ENCODE data around the gene SMIM33. TPM values are rescaled to one million over a fixed set of nuclear protein-coding genes. Genes with fewer than 3 reads are reported as not detected.
"Not testable (repeated sequence)": the region's sequence is repeated elsewhere in the genome, so short reads cannot be mapped to it uniquely, and the experiment has no call there.

Gene SMIM33
- total and polyA plus RNA-seq, 8 donors: not detected

DNA sequence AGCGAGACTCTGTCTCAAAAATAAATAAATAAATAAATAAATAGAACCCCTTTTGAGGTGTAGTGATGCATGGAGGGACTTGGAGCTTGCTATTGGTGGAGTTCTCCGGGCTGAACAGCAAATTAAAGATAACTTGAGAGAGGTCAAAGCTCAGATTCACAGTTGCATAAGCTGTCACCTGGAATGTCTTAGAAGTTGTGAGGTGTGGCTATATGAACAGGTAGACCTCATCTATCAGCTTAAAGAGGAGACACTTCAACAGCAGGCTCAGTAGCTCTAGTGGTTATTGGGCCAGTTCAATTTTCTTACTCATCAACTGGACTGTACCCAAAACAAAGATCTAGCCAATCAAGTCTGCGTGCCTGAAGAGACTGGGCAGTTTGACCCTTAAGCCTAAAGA lies 23.5 kb downstream of the SMIM33 start:
- DNase-seq (no peak), ATAC-seq (no peak), FAIRE-seq (no peak)
- intact Hi-C loops (cut with DNase I): no loop called here
- no peaks in the 10 kb centered on the region for H3K9me3 ChIP-seq
- H3K27ac ChIP-seq: no peak overlapping the region
- no peaks in the 10 kb centered on the region for H3K4me1 ChIP-seq
- TF ChIP-seq, protein P1, sequence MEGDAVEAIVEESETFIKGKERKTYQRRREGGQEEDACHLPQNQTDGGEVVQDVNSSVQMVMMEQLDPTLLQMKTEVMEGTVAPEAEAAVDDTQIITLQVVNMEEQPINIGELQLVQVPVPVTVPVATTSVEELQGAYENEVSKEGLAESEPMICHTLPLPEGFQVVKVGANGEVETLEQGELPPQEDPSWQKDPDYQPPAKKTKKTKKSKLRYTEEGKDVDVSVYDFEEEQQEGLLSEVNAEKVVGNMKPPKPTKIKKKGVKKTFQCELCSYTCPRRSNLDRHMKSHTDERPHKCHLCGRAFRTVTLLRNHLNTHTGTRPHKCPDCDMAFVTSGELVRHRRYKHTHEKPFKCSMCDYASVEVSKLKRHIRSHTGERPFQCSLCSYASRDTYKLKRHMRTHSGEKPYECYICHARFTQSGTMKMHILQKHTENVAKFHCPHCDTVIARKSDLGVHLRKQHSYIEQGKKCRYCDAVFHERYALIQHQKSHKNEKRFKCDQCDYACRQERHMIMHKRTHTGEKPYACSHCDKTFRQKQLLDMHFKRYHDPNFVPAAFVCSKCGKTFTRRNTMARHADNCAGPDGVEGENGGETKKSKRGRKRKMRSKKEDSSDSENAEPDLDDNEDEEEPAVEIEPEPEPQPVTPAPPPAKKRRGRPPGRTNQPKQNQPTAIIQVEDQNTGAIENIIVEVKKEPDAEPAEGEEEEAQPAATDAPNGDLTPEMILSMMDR (IDR thresholded peaks at IDR 0.05): no peak
- no peak overlapping the region for H3K4me3 ChIP-seq
- WGBS, 2 donors: 79 to 87% methylated on average over 3 of the region's 3 CpGs
- H3K27me3 ChIP-seq: no peaks in the 10 kb centered on the region
- no peaks in the 10 kb centered on the region for H3K36me3 ChIP-seq

DNA sequence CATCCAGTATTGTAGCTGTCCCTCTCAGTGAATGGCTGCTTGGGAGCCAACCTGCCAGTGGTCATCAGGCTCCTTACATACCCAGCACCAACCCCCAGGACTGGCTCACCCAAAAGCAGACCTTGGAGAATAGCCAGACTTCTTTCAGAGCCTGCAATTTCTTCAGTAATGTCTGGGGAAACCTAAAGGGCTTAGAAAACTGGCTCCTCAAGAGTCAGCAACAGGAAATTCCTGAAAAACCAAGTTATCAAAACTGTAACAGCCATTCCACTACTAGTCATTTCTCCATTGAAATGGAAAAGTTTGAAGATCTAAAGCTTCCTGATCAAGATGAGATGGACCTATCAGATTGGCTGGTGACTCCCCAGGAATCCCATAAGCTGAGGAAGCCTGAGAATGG lies 24.0 kb downstream of the SMIM33 start:
- H3K9me3 ChIP-seq: no peaks in the 10 kb centered on the region
- H3K27me3 ChIP-seq: no peaks in the 10 kb centered on the region
- intact Hi-C loops (cut with DNase I): no loop called here
- no peaks in the 10 kb centered on the region for H3K36me3 ChIP-seq
- no peak overlapping the region for H3K27ac ChIP-seq
- DNase-seq: no peak
- ATAC-seq: no peak
- TF ChIP-seq, protein P1 (IDR thresholded peaks at IDR 0.05): no peak
- H3K4me3 ChIP-seq: no peak overlapping the region
- no peaks in the 10 kb centered on the region for H3K4me1 ChIP-seq
- no peak for FAIRE-seq

DNA sequence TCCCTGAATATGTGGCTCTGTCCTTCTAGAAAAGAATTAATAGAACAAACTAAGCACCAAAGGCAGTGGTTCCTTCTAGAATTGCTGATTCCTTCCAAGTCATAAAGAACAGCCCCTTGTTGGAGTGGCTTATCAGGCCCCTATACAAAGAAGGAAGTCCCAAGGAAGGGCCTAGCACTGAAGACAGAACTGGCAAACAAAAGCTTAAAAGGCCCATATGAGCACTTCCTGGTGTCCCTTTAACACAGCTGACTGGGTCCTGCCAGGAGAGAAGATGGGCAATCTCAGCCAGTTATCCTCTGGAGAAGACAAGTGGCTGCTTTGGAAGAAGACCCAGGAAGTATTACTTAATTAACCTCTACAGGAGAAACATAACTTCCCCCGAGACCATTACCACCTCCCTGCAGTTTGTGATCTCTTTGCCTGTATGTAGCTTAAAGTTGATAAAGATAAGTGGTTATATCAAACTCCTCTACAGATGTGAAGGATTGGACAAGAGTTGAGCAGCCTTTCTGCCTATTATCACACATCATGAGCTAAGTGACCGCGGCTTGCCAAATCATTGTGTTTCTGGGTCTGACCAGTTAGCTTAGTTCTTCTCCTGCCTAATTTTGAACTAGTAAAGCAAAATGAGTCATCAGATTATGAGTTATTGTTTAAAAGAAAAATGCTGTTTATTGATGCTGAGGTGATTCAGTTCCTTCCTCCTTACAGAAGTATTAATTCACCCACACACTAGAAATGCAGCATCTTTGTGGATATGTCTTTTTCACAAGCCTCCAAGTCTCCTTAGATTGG lies 25.0 kb downstream of the SMIM33 start:
- ATAC-seq: peak in 2 of 4 donors; percentile 22 to 56

DNA sequence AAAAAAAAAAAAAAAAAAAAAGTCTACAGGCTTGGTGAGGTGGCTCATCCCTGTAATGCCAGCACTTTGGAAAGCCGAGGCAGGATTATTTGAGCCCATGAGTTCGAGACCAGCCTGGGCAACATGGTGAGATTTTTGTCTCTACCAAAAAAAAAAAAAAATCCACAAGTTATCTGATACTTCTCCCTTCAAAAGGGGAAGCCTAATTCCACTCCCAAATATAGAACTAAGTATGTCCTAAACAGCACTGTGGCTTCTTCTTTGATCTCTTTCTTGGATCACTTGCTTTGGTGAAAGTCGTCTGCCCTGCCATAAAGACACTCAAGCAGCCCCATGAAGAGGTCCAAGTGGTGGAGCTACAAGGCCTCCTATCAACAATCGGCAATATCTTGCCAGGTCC lies 30.6 kb downstream of the SMIM33 start:
- H3K4me1 ChIP-seq: no peaks in the 10 kb centered on the region
- H3K27ac ChIP-seq: no peak overlapping the region
- FAIRE-seq: no peak
- 83 to 92% methylated on average over 4 of the region's 4 CpGs for WGBS, 2 donors
- intact Hi-C loops (cut with DNase I): no loop called here
- H3K9me3 ChIP-seq: no peaks in the 10 kb centered on the region
- no peaks in the 10 kb centered on the region for H3K36me3 ChIP-seq
- no peak for ATAC-seq
- H3K4me3 ChIP-seq: no peak overlapping the region
- no peaks in the 10 kb centered on the region for H3K27me3 ChIP-seq
- no peak for DNase-seq
- TF ChIP-seq, protein P1 (IDR thresholded peaks at IDR 0.05): no peak

More for the DNA sequence above, 25.0 kb downstream of the SMIM33 start:
- Histone ChIP-seq H3K9me3 (no peaks in the 10 kb centered on the region), H3K4me1 (no peaks in the 10 kb centered on the region), H3K27me3 (no peaks in the 10 kb centered on the region), H3K27ac (peak overlapping the region in 1 of 4 donors; percentile 12), H3K36me3 (no peaks in the 10 kb centered on the region), H3K4me3 (no peak overlapping the region)
- no peak for FAIRE-seq
- WGBS, 2 donors: 84 to 88% methylated on average over 3 of the region's 3 CpGs
- intact Hi-C loops (cut with DNase I): no loop called here
- DNase-seq: no peak
- TF ChIP-seq, protein P1 (IDR thresholded peaks at IDR 0.05): no peak

DNA sequence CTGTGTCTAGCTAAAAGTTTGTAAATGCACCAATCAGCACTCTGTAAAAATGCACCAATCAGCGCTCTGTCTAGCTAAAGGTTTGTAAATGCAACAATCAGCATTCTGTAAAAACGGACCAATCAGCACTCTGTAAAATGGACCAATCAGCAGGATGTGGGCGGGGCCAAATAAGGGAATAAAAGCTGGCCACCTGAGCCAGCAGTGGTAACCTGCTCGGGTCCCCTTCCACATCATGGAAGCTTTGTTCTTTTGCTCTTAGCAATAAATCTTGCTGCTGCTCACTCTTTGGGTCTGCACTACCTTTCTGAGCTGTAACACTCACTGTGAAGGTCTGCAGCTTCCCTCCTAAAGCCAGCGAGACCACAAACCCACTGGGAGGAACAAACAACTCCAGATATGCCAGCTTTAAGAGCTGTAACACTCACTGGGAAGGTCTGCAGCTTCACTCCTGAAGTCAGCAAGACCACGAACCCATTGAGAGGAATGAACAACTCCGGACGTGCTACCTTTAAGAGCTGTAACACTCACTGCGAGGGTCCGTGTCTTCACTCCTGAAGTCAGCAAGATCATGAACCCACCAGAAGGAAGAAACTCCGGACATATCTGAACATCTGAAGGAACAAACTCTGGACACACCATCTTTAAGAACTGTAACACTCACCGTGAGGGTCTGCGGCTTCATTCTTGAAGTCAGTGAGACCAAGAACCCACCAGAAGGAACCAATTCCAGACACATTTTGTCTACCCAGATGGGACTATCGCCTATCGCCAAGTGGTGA lies 32.4 kb downstream of the SMIM33 start:
- 81 to 86% methylated on average over 15 of the region's 15 CpGs for WGBS, 2 donors
- ATAC-seq; FAIRE-seq; DNase-seq; H3K4me1 ChIP-seq; H3K9me3 ChIP-seq; H3K27ac ChIP-seq; intact Hi-C loops (cut with DNase I); H3K27me3 ChIP-seq; H3K36me3 ChIP-seq; H3K4me3 ChIP-seq: not testable (repeated sequence)

DNA sequence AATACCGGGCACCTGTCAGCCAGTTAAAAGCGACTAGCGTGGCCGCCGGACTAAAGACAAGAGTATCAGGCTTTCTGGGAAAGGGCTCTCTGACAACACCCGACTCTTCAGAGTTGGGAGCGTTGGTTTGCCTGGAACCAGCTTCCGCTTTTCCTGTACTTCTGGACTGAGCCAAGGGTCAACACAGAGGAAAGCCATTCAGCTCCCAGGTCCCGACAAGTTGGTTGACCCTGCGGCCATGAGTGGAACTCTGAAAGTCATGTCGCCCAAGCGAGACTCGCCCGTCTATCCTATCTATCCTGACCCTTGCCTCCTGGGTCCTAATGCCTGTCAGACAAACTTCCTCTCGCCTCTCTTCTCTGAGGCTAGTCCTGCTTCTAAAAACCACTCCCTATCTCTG lies 33.1 kb downstream of the SMIM33 start:
- ATAC-seq; H3K4me3 ChIP-seq; intact Hi-C loops (cut with DNase I); FAIRE-seq; H3K9me3 ChIP-seq; H3K36me3 ChIP-seq; DNase-seq; H3K27ac ChIP-seq; H3K4me1 ChIP-seq; H3K27me3 ChIP-seq: not testable (repeated sequence)
- 74 to 78% methylated on average over 15 of the region's 15 CpGs for WGBS, 2 donors

DNA sequence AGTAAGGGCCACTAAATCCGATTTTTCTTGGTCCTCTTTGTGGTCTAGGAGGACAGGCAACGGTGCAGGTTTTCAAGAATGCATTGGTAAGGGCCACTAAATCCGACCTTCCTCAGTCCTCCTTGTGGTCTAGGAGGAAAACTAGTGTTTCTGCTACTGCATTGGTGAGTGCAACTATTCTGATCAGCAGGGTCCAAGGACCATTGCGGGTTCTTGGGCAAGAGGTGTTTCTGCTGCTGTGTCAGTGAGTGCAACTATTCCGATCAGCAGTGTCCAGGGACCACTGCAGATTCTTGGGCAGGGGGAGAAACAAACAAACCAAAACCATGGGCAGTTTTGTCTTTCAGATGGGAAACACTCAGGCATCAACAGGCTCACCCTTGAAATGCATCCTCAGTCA lies 33.9 kb downstream of the SMIM33 start:
- intact Hi-C loops (cut with DNase I); DNase-seq: not testable (repeated sequence)

More for the DNA sequence above, 33.9 kb downstream of the SMIM33 start:
- H3K27ac ChIP-seq, ATAC-seq, H3K4me3 ChIP-seq, H3K36me3 ChIP-seq, H3K27me3 ChIP-seq, FAIRE-seq, H3K4me1 ChIP-seq, H3K9me3 ChIP-seq: not testable (repeated sequence)
- WGBS, 2 donors: 61 to 79% methylated on average over 5 of the region's 5 CpGs
